Measurements from ENCODE around the gene TGM1.
A peak's percentile ranks its signal among the peaks of the same experiment; 100 is the strongest.

DNA sequence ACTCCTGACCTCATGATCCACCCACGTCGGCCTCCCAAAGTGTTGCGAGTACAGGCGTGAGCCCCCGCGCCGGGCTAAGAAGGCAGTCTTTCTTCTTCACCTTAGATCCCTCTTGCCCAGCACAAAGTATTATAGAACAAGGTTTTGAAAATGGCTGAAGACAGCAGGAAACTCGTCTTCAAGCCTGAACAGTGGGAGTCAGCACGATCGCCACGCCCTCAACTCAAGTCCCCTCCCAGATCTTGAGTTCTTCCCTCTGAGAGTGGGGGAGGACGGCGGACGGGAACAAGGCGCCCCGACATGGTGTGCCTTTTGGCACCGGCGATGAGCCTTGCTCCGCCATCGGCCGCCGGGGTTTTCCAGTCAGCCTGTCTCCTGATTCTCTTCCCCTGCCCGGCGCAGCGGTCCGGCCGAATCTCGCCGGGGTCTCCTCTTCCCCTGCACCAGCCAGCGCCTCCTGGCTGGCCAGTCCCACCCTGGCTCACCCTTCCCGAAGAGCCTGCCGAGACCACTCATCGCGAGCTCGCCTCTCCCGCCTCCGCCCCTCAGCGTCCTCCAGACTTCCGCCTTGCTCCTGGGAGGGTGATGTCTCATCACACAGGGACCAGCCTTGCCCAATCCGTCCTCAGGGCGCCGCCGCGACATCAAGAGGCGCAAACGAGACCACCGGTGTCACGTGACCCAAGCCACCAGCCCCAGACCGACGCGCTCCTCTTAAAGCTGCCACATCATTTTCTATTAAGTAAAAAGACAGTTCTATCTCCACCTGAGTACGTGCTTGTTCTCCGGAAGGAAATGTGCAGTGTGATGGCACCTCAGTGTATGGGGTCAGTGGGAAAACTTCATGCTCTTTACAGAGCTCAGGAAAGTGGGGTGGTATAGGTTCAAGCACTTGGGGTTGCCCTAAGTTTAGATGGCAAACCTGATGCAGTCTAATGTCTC lies 49.8 kb downstream of the TGM1 start, which contains the start of gene CHMP4A:
- TF ChIP-seq ZFP41 (tag by site-specific recombination; IDR thresholded peaks at IDR 0.05; ENCODE audit: borderline replicate concordance) (no peak), ZFP3 (tag by site-specific recombination; IDR thresholded peaks at IDR 0.05; ENCODE audit: low read depth) (no peak), ZNF423 (tag by site-specific recombination; IDR thresholded peaks at IDR 0.05) (peak; percentile 75; the same call in 1 of the 2 replicates), PRDM1 (tag by site-specific recombination; IDR thresholded peaks at IDR 0.05) (no peak)
- TF ChIP-seq, protein P1, sequence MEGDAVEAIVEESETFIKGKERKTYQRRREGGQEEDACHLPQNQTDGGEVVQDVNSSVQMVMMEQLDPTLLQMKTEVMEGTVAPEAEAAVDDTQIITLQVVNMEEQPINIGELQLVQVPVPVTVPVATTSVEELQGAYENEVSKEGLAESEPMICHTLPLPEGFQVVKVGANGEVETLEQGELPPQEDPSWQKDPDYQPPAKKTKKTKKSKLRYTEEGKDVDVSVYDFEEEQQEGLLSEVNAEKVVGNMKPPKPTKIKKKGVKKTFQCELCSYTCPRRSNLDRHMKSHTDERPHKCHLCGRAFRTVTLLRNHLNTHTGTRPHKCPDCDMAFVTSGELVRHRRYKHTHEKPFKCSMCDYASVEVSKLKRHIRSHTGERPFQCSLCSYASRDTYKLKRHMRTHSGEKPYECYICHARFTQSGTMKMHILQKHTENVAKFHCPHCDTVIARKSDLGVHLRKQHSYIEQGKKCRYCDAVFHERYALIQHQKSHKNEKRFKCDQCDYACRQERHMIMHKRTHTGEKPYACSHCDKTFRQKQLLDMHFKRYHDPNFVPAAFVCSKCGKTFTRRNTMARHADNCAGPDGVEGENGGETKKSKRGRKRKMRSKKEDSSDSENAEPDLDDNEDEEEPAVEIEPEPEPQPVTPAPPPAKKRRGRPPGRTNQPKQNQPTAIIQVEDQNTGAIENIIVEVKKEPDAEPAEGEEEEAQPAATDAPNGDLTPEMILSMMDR (tag by site-specific recombination; IDR thresholded peaks at IDR 0.05): peak; percentile 76
- TF ChIP-seq, protein P2, sequence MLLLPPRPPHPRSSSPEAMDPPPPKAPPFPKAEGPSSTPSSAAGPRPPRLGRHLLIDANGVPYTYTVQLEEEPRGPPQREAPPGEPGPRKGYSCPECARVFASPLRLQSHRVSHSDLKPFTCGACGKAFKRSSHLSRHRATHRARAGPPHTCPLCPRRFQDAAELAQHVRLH (tag by site-specific recombination; IDR thresholded peaks at IDR 0.05): no peak
- TF ChIP-seq, protein P3, sequence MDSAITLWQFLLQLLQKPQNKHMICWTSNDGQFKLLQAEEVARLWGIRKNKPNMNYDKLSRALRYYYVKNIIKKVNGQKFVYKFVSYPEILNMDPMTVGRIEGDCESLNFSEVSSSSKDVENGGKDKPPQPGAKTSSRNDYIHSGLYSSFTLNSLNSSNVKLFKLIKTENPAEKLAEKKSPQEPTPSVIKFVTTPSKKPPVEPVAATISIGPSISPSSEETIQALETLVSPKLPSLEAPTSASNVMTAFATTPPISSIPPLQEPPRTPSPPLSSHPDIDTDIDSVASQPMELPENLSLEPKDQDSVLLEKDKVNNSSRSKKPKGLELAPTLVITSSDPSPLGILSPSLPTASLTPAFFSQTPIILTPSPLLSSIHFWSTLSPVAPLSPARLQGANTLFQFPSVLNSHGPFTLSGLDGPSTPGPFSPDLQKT (IDR thresholded peaks at IDR 0.05; ENCODE audit: borderline replicate concordance, low read depth, low read length): no peak

Measured in HEK293 (cell line).